Vagina (tissue), 2 donors: ENCODE measurements around the gene RBL1.
"Not testable (repeated sequence)": the region's sequence is repeated elsewhere in the genome, so short reads cannot be mapped to it uniquely, and the experiment has no call there.

Source experiments
- CTCF ChIP-seq, 3 experiments: fragments of 450-650 bp in 2 of 3; fragments of 200-600 bp in 1 of 3; sonication (generic) in 1 of 3; IDR thresholded peaks; one replicate each; pipeline ENCODE4 v1.5.1; 2017 to 2019; ENCODE audit warnings: antibody characterized with exemption in 3 of 3, mild to moderate bottlenecking in 2 of 3, moderate library complexity in 2 of 3
- POLR2A ChIP-seq, 2 donors: fragments of 450-650 bp; IDR thresholded peaks; one replicate each; pipeline ENCODE4 v1.6.1; 2017; ENCODE audit warnings: antibody characterized with exemption in 2 of 2, mild to moderate bottlenecking in 2 of 2, moderate library complexity in 2 of 2

- not testable (repeated sequence) for TF ChIP-seq POLR2A, CTCF (IDR thresholded peaks at IDR 0.05)
Measured at GRCh38 chr20:36962354-36962941, 133.3 kb downstream of the RBL1 start.
